Dedifferentiated amniotic fluid mesenchymal stem cell (primary cell): ENCODE data around the gene SLC30A3.
A peak's percentile ranks its signal among the peaks of the same experiment; 100 is the strongest.

Source experiments
- DNase-seq: peaks from one replicate; pipeline ENCODE4 v3.0.0-alpha.2; 2016; ENCODE audit errors: extremely low spot score

SLC30A3 gene

DNA sequence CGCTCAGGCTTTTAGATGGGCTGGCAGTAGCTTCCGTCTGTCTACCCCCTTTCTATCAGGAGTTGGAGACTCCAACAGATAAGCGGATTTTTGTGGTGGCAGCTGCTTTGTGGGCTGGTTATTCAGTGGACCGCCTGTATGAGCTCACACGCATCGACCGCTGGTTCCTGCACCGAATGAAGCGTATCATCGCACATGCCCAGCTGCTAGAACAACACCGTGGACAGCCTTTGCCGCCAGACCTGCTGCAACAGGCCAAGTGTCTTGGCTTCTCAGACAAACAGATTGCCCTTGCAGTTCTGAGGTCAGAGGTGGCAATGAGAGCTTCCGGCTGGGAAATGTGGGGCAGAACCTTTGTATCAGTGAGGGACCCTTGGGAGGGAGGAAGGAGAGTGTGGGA is 30.9 kb downstream of the SLC30A3 start:
- no peak for DNase-seq

DNA sequence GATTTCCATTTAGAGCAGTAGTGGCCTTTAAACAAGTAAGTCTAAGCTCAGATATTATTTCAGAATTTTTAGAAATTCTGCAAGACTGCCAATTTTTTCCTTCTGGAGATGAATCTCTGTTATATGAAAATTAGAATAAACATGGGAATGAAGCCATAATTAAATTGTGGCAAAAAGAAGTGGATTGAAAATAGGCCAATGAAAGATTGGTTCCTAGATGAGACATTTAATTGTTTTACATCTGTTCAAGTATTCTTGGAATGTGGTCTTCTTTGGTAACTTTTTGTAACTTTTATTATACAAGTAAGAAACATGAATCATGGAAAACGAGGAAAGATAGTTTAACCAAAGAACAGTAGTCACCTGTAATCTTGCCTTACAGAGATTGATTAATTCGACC is 35.3 kb downstream of the SLC30A3 start:
- no peak for DNase-seq

DNA sequence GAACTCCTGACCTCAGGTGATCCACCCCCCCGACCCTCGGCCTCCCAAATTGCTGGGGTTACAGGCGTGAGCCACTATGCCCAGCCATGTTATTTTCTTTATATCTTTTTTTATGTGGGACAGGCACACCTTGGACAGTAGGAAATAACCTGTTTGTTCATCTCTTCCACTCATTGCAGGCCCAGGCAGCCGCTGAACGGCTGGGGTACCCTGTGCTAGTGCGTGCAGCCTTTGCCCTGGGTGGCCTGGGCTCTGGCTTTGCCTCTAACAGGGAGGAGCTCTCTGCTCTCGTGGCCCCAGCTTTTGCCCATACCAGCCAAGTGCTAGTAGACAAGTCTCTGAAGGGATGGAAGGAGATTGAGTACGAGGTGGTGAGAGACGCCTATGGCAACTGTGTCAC is 37.3 kb downstream of the SLC30A3 start:
- no peak for DNase-seq

DNA sequence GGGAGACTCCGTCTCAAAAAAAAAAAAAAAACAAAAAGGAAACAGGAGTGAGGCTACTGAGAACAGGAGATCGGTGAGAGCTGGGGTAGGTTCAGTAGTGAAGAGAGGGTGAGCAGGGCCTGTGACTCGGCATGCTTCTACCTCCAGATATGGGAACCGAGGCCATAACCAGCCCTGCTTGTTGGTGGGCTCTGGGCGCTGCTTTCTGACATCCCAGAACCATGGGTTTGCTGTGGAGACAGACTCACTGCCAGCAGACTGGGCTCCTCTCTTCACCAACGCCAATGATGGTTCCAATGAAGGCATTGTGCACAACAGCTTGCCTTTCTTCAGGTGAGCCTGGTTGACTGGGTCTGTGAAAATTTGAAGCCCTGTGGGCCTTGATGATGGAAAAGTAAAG is 39.4 kb downstream of the SLC30A3 start:
- DNase-seq, result no peak

DNA sequence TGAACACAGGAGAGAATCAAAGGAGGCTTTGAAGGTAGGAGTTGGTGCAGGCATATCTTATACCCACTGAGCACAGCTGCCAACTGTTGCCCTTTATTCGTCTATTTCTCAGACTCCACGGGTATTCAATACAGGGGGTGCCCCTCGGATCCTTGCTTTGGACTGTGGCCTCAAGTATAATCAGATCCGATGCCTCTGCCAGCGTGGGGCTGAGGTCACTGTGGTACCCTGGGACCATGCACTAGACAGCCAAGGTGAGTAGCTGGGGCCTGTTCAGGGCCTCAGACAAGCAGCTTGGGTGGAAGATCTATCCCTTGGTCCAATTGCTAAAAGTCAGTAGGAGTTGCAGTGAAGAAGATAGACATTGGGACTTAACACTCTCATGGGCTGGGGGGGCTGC is 40.4 kb downstream of the SLC30A3 start:
- no peak for DNase-seq

DNA sequence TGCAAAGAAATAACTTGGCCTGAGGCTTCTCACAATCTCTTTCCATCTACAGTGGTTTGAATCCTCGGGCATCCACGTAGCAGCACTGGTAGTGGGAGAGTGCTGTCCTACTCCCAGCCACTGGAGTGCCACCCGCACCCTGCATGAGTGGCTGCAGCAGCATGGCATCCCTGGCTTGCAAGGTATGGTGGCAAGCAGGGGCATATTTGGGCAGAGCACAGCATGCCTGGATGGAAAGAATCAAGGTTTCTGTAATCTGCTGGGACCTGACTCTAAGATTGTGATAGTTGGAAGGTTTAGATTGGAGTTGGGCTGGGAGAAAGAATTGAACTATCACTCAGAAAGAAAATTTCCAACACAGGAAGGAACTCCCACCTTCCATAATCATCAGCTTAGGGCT is 41.7 kb downstream of the SLC30A3 start:
- DNase-seq, result no peak

DNA sequence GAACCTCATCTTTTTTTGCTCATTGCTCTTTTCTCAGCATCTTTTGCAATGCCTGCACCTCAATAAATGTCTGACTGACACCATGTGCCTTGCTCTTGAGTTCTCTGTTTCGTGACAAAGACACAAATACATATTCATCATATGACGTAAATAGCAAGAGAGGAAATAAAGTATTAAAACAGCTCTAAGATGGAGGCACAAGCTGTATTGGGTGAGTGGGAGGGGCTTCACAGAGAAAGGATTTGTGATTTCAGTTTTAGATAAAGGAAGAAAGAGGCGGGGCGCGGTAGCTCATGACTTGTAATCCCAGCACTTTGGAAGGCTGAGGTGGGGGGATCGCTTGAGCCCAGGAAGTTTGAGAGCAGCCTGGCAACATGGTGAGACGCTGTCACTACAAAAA is 42.8 kb downstream of the SLC30A3 start:
- no peak for DNase-seq

DNA sequence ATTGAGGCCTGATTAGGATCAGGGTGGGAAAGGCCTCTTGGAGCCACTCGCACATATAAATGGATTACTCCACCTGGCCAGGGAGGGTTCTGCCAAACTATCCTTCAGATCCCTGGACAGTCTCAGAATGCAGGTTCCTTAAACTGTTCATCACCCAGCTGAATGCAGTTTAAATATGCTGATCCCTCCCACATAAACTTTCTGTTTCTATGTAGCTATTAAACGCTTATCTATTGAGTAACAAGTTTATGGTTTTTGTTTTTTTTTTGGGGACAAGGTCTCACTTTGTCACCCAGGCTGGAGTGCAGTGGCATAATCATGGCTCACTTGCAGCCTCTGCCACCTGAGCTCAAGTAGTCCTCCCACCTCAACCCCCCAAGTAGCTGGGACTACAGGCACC is 43.8 kb downstream of the SLC30A3 start:
- no peak for DNase-seq

DNA sequence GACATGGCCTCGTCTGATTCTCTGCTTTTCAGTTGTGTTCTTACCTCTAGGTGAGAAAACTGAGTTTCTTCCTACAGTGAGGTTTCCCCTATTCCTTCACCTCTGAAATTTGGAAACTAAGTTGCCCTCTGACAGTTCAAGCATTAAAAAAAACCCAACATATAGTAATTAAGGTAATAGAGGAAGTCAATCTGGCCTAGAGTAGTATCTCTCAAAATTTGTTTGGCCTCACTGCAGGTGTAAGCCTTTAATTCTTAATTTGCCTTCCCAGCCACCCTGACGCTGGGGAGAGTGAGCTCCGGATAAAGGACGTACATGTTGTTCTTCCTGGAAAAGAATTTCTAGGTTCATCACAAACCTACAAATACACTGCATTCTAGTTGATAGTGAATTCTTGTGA is 44.2 kb downstream of the SLC30A3 start:
- DNase-seq, result no peak

DNA sequence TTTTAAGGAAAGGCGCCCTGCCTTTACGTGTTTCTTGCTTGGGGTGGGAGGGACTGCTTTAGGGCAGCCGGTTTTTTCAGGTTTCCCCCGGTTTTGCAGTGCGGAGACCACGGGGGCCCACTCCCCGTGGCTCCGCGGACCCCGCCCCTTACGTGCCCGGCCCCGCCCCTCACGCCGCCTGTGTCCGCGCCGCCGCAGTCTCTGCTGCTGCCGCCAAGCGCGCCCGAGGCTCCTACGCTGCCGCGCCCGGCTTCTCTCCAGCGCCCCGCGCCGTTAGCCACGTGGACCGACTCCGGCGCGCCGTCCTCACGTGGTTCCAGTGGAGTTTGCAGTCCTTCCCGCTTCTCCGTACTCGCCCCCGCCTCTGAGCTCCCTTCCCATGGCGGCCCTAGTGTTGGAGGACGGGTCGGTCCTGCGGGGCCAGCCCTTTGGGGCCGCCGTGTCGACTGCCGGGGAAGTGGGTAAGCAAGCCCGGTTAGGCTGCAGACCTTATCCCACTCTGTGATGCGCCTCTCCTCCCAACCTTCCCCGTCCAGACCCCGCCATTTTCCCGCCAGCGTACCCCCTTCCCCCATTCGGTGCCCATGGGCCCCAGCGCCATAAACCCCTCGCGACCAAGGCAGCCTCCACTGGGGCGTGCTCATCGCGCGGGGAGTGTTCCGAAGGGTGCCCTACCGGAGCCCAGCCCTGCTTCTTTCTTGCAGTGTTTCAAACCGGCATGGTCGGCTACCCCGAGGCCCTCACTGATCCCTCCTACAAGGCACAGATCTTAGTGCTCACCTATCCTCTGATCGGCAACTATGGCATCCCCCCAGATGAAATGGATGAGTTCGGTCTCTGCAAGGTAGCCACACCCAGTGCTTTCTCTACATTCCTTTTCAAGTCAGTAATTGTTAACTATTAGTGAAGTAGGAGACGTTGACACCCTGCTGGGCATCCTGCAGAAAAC is 45.4 kb downstream of the SLC30A3 start, which contains the start of gene CAD:
CAD (plus strand) TSS at position 197 of the 949 bp plus-strand sequence; CDS start at position 380, 183 bp downstream.
- peak; percentile 68 for DNase-seq

DNA sequence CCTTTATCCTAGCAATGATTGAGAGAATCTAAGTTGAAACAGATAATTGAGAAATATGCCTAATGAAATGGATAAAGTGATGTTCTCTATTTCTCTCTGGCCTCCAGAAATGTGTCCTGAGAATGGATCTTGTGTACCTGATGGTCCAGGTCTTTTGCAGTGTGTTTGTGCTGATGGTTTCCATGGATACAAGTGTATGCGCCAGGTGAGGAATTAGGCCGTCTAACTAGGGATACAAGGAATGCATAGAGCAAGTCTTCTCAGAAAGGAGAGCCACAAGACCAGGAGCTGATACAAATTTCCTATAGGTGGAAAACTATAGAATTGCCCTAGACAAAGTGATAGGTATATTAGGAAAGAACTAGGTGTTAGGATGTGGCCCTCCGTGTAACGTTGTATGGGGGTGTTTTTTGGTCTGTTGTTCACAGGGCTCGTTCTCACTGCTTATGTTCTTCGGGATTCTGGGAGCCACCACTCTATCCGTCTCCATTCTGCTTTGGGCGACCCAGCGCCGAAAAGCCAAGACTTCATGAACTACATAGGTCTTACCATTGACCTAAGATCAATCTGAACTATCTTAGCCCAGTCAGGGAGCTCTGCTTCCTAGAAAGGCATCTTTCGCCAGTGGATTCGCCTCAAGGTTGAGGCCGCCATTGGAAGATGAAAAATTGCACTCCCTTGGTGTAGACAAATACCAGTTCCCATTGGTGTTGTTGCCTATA is 46.3 kb downstream of the SLC30A3 start:
- no peak for DNase-seq

DNA sequence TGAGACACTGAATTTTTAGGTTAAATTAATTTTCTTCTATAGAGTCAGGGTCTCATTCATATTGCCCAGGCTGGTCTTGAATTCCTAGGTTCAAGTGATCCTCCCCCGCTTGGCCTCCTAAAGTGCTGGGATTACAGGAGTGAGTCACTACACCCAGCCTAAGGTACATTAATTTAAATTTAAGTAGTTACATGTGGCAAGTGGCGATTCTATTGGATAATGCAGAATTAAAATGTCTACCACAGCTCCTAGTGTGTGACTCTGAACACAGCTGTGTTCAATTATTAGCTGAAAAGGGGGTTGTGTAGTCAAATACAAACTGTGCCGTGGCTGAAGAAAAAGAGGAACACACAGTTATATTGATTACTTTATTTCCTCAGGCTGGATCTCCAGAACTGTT is 47.9 kb downstream of the SLC30A3 start:
- DNase-seq, result no peak

DNA sequence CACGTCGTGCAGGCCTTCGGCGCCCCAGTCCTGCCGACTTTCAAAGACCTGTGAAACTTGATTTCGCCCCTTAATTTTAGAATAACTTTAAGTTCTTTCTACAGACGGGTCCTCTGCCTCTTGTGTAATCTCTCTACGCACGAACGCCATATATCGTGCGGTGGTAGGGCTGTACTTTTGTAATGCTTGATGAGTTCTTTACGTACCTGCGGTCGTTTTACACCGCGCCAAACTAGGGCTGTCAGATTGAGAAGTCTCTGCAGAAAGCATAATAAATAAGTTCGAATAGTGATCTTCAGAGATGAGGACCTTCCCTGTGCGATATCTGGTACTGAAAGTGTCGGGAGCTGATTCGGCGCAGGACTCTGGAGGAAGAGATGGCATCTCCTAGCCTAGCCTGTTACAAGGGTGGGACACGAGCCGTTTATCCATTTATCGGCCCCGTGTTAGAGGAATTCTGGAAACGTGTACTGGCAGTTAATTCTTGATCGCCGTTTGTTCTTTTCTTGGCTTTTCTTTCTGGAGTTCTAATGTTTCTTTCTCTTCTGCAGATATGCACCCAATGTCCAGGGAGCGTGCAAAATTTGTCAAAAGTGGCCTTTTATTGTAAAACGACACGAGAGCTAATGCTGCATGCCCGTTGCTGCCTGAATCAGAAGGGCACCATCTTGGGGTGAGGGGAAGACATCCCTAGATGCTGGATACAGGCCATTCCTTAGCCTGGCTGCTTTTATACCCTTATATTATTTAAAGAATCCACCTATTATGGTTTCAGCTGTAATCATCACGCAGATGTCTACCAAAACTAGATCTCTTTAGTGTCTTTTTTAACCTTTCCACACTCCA is 50.0 kb downstream of the SLC30A3 start:
- DNase-seq, result peak; percentile 52

DNA sequence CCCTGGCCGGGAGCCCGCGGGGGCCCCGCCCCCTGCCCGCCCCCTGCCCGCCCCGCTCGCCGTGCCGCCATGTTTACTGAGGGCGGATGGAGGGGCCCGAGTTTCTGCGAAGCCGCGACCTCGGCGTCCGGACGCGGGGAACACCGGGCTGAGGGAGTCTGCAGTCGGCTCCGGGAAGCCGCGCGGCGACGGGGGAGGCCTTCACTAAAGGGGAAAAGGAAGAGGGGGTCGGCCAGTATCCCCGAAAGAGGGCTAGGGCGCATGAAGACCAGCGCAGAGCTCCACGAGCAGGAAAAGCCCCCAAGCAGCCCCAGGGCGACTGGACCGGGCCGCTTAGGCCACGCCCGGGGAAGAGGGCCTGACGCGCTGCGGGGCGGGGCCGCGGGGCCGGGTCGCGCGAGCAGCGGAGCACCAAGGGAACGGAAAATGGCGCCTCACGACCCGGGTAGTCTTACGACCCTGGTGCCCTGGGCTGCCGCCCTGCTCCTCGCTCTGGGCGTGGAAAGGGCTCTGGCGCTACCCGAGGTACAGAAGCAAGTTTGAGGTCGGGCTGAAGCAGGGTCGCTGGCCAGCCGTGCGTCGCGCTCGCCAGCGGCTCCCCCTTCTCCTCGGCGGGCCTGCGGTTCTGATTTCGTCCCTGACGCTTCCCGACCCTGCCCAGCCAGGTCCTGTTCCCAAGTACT is 50.8 kb downstream of the SLC30A3 start, which contains the start of the genes ATRAID and SLC5A6:
ATRAID (plus strand) TSS at position 99 of the 683 bp plus-strand sequence; CDS start at position 427, 328 bp downstream.
SLC5A6 (minus strand) TSS at position 326 of the 683 bp plus-strand sequence. CDS start 4,618 bp downstream, outside the sequence.
- DNase-seq, result peak; percentile 84

DNA sequence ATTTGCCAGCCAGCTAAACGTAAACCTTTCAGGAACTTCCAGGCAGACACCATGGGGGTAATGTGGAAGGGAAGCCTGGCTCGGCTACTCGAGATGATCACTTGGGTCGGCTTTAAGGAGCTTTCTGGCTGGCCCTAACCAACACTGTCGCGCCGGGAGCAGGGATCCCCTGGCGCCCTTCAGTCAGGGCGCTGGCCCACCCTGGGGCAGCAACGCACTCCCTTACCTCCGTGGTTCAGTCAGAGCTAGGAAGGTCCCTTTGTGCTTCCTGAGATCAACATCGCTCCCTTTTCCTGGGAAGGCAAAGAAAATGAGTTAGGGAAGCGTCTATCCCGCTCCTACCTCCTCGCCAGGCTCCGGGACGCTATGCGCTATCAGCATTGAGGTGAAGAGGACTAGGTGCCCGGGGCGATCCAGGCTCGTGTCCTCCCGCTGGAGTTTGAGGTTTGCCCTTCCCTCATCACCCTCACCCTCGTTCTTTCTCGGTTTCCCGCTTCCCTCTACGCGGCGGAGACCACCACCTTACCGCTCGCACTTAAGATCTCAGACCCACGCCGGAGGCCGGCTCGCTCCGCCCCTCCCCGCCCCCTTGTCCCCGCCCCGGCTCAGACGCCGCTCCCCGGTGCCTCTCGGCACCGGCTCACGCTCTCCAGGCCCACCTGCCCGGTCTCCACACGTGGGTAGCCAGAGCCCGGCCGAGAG is 51.5 kb downstream of the SLC30A3 start:
- no peak for DNase-seq

DNA sequence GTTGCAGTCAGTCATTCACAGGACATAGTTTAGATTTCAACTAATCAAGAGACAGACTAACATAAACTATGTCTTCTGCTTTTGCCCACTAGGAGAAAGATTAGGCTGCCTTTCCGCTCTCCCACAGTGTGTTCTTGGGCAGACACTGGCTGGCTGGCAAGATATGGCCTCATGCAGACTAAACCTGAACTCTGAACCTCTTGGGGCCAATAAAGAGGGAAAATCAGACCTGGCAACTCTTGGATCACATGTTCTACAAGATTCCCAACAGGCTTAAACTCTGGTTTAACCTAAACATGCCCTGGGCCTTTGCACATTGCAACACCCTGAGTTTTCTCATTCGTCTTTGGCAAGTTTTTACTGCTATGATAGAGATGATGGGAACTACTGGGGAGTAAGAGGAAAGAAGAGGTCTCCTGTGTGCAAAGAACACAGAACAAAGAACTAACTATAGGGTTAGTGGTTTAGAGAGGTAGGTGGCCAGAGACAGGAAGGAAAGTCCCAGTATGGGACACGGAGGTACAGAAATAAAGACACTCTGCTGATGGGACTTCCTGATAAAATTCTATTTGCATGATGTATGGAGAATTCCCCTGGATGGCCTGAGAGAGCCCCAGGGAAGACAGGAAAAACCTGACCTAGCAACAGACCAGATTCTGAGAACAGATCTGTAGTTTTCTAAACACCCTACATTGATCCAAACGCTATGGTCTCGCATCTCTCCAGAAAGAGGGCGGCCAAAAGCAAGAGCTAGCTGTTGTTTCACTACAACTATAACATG is 53.0 kb downstream of the SLC30A3 start:
- no peak for DNase-seq

DNA sequence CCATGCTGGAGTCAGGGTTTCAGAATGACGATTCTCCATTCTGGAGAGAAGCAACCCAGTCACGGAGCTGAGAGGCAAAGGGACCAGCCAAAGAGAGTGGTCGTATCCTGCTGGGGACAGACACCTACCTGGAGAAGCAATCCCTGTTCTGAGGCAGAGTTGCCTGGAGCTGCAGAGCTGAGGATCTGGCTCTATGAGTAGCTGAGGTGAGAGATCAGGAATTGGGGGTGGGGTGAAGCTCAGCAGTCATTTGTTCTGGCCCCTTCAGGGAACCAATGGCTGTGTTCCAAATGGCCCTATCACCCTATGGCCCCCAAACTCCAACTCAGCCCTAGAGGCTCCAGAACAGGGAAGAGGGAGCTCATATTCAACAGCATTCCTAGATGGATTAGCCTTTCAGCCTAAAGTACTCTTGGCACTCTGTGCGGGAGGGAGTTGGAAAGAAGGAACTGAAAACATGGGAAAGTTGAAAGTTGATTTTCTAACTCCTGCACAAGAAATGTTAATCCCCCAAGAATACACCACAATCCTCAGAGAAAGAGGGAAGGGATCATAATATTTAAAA is 54.3 kb downstream of the SLC30A3 start:
- DNase-seq, result no peak

DNA sequence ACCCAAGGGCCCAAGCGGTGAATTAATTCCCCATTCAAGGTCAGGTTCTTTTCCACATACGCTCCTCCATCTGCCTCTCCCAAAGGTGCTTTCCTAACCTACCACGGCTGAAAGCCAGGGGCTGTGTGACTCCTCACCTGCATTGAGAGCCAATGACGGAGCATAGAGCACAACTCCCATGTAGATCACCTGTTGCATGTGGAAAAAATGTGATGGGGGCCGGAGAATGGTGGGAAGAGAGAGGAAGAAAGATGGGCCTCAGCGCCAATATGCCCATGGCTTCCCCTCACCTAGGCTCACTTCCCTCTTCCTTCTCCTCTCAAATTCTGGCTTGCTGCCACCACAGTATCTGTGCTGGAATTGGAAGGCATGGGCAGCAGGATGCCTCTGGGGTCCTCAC is 56.5 kb downstream of the SLC30A3 start:
- no peak for DNase-seq

DNA sequence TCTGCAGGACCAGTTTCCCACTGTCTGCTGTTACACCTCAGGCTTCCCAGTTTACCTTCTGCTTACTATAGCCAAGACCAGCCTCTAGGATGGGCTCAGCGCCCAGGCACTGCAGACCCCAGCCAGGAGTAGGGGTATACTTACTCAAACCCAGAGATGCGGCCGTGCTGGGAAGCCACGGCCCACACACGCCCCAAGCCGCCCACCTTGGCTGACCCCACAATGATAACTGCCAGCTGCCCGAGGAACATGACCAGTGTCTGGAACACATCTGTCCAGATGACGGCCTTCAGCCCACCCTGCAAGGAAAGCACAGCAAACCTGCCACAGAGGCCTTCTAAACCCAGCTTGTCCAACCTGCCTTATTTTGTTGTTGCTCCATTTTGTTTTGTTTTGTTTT is 57.6 kb downstream of the SLC30A3 start:
- DNase-seq, result no peak
